ENCODE data around the gene SMCR8.
"Not testable (repeated sequence)": the region's sequence is repeated elsewhere in the genome, so short reads cannot be mapped to it uniquely, and the experiment has no call there.

The SMCR8 gene, protein sequence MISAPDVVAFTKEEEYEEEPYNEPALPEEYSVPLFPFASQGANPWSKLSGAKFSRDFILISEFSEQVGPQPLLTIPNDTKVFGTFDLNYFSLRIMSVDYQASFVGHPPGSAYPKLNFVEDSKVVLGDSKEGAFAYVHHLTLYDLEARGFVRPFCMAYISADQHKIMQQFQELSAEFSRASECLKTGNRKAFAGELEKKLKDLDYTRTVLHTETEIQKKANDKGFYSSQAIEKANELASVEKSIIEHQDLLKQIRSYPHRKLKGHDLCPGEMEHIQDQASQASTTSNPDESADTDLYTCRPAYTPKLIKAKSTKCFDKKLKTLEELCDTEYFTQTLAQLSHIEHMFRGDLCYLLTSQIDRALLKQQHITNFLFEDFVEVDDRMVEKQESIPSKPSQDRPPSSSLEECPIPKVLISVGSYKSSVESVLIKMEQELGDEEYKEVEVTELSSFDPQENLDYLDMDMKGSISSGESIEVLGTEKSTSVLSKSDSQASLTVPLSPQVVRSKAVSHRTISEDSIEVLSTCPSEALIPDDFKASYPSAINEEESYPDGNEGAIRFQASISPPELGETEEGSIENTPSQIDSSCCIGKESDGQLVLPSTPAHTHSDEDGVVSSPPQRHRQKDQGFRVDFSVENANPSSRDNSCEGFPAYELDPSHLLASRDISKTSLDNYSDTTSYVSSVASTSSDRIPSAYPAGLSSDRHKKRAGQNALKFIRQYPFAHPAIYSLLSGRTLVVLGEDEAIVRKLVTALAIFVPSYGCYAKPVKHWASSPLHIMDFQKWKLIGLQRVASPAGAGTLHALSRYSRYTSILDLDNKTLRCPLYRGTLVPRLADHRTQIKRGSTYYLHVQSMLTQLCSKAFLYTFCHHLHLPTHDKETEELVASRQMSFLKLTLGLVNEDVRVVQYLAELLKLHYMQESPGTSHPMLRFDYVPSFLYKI

DNA sequence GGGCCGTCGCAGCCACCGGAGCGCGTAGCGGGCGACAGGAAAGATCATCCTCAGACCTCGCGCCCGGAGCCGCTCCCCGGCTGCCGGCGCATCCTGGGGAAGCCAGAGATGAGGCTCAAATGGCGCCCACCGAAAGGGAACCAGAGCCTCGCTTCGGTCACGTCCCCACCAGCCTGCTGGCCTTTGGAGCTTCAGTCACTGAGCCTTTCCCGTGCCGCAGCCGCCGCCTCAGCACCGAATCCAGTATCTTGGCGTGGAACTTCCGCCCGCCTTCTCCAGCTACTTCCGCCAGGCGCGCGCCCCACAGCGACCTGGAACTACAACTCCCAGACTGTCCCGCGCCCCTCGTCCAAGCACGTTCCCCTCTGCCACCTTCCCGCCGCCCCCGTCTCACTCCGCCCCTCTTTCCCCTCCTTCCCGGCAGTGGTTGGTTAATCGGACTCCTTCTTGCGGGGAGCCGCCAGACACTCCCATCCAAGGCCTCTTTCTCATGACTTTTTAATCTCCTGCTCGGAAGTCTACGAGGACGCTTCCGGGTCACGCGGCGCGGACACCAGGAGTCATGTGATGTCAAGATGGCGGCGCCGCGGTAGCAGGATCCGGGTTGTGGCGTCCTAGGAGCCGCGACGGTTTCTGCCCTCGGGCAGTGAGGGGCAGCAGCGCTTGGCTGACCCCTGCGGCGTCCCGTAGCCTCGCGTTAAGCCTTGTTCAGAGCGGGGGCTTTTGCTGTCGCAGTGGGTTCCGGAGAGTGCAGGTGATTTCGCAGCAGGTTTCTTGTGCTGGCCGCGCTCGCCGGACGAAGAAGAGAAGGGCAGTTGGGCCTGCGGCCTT, at the start of gene SMCR8, which contains the start of gene TOP3A:
Gene SMCR8 (plus strand): TSS at position 563 of the 831 bp plus-strand sequence. CDS start 497 bp downstream, outside the sequence.
Gene TOP3A (minus strand): TSS at position 264 of the 831 bp plus-strand sequence. CDS start 216 bp downstream, at position 48.
- DNase-seq (peak; percentile 97), ATAC-seq (peak; percentile 97)

DNA sequence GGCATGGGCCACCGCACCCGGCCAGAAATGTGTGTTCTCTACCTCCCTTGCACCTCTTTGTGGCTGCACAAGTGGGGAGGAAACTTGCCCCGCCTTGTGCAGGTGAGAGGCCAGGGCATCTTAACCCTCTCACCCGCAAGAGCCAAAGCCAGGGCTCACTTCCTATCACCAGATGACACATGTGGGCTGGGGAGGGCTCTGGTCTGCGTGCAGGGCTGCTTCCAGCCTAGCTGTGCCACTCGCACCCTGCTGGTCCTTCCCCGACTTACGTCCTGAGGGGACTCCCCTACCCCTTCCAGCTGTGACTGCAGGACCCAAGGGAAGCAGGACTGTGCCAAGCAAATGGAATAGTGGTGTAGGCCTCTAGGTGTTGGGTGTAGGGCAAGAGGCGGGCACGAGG, 47.7 kb upstream of the SMCR8 start:
- DNase-seq, result no peak
- ATAC-seq, result no peak

DNA sequence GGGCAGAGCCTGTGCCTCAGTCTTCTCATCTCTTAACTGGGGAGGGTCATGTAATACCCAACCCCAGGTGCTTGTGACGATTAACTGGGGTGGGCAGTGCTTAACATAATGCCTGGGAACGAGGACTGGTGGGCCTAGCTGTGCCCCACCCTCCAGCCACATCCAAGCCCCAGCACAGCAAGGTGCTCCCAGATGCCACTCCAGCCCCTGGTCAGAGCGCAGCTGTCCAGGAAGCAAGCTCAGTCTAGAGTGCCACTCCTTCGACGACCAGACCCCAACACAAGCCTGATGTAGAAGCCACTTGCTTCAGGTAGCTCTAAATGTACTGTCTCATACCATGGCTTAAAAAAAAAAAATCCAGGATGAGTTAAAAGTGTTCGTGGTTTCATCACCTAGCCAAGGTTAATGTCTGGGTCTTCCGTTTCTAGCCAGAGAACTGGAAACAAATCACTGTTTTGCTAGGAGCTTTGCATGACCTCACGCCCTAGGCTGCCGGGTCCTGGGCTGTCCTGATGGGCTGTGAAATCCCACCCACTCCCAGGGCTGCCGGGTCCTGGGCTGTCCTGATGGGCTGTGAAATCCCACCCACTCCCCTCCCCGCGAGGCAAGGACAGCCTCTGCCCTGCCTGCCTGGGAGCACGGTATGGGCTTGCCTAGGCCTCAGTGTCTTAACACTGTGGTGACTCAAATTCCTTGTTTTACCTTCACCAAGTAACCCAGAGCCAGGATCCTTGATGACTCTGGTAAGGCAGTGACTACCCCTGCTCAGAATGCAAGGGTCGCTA, 47.0 kb upstream of the SMCR8 start:
- ATAC-seq (no peak), DNase-seq (no peak)

DNA sequence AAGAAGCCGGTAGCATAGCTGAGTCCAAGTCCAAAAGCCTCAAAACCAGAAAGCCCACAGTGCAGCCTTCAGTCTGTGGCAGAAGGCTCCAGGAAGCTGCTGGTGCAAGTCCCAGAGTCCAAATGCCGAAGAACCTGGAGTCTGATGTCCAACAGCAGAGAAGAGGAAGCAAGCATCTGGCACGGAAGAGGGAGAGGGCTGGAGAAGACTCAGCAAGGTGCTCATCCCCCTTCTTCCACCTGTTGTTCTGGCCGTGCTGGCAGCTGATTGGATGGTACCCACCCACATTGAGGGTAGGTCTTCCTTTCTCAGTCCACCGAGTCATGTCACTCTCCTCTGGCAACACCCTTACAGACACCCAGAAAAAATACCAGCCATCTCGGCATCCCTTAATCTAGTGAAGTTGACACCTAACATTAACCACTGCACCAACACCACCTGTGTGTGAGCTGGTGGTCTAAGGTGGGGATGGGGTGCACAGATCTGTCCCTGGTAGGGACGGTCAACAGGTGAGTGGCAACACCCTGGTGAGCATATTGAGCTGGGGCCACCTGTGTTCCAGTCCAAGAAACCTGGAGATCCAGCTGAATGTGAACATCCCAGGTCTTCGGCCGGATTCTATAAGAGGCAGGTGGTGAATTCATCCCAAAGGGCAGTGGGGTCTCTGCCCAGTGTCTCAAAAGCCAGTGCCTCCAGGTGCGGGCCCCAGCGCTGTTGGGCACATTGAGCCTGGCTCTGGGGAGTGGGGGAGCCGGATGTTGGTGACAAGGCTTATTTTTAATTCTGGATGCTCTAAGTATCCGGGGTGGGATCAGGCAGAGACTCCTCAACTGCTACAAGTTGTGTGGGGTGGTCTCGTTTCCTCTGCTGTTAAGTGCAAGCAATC, 44.8 kb upstream of the SMCR8 start:
- no peak for DNase-seq
- no peak for ATAC-seq

DNA sequence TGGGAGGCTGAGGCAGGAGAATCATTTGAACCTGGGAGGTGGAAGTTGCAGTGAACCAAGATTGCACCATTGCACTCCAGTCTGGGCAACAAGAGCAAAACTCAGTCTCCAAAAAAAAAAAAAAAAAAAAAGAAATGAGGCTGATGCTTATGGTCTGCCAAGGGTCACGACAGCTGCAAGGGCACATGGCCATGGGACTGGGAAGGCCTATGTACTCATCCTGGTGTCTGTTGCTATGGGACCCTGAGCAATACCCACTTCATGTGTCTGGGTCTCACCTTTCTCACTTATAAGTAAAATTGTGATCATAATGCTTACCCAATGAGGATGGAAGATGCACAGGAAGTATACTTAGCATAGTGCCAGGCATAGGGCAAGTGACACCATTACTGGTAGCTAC, 38.0 kb upstream of the SMCR8 start:
- ATAC-seq (no peak), DNase-seq (no peak)

DNA sequence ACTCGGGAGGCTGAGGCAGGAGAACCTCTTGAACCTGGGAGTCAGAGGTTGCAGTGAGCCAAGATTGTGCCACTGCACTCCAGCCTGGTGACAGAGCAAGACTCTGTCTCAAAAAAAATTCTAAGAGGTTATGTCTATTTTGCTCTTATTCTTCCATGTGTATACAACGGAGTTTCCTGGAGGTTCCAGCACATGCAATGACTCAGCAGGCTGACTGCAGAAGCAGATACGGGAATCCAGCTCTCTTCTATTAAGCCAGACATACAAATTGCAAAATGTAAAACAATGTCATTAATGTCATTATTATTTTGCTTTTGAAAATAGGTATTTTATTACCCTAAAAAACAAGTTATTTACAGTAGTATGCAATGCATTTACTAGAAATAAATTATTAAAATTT, 36.2 kb upstream of the SMCR8 start:
- ATAC-seq (no peak), DNase-seq (no peak)

DNA sequence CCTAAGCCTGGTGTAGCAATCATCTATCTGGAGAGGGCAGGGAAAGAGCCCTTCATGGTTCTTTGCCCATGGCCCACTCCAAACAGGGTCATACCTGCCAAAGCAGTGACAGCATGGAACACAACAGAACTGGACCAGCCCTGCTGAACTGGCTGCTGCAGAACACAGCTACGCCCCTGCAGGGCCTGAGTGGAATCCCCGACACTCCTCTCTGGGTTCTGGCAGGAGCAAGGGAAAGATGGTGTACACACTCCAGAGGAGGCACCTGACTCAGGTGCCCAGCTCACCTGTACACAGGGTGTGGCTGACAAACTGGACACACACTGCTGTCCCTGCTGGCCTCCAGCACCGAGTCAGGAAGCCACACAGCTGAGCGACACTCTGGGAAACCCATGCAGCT, 34.8 kb upstream of the SMCR8 start:
- ATAC-seq (no peak), DNase-seq (no peak)

DNA sequence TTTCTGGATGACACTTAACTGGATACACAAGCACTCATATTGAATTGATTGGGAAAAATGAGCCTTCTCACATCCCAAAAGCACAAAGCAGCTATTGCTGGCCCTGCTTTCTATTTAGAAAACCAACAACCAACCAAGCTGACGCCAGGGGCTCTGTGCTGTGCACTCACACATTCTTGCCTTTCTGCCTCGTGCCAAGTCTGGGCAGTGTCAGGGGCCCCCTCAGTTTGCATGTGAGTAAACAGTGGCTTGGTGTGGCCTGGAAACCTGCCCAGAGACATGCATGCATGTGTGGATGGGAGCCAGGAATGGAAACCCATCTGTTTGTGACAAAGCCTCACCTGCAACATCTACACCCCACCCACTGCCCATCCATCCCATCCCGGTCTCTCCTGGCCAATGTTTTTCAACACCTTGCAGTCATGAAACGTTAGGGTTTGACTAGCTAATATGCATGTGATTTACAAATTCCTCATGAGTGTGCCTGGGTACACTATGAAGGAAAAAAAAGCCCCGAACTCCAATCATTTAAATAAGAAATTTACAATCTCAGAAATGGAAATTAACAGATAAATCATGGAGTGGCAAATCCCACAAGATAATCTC, 34.2 kb upstream of the SMCR8 start:
- no peak for DNase-seq
- ATAC-seq, result no peak

DNA sequence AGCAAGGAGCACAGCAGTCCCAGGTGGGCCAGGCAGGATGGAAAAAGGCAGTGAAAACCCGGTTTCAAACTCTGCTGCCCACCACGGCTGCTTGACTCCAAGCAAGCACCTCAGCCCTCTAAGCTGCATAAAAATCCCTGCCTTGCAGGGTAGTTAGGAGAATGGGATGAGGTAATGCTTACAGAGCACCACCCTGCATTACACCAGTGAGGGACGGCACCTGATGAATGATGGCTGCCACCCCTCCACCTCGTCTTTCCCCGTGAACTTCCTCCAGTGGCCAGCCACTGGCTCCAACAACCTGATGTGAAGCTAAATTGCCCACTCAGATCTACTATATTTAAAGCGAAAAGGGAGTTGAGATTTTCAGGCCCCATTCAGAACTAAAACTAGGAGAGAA, 33.3 kb upstream of the SMCR8 start:
- DNase-seq, result no peak
- ATAC-seq, result no peak

DNA sequence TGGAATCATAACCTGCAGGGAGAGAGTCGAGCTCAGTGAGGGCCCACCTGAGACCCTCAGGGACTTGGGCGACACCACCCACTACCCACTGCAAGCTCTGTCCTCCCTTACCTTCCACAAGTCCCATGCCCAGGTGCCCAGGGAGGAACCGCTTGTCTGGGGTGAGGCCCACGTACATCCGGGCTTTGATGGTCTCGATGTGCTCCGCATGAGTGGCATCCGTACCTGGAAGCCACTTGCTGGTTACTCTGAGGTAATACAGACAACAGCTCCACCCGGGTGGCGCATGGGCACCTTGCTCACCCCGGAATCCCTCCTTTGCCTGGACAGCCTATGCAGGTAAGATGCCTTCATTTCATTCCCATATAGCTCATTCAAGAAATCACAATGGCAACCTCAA, 29.8 kb upstream of the SMCR8 start:
- no peak for ATAC-seq
- DNase-seq, result no peak

DNA sequence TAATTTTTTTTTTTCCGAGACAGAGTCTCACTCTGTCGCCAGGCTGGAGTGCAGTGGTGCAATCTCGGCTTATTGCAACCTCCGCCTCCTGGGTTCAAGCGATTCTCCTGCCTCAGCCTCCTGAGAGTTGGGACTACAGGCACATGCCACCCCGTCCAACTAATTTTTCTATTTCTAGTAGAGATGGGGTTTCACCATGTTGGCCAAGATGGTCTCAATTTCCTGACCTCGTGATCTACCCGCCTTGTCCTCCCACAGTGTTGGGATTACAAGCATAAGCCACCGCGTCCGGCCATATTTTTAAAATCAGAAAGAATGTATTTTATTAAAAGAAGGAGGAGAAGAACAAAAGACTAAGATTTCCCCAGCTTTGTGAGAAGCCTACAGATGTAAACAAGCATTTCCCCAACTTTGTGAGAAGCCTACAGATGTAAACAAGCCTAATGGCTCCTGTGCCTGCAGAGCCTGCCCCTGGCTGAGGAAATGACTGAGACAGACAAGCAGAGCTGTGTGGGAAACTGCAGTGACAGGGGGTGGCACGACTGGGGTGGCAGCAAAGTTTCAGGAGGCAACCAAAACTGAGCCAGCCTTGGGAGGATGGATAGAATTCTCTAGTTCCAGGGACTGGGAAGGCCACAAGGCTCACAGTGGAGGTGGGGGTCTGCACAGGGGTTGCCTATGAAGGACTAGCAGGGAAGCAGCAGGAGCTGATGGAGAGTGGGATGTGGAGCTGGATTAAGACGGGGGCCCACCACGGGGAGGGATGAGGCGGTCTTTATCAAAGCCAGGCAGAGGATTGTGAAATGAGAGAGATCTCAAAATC, 23.2 kb upstream of the SMCR8 start:
- ATAC-seq (no peak), DNase-seq (no peak)

DNA sequence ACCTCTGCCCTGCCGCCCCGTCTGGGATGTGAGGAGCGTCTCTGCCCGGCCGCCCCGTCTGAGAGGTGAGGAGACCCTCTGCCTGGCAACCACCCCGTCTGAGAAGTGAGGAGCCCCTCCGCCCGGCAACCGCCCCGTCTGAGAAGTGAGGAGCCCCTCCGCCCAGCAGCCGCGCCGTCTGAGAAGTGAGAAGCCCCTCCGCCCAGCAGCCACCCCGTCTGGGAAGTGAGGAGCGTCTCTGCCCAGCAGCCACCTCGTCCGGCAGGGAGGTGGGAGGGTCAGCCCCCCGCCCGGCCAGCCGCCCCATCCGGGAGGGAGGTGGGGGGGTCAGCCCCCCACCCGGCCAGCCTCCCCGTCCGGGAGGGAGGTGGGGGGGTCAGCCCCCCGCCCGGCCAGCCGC, 17.0 kb upstream of the SMCR8 start:
- not testable (repeated sequence) for DNase-seq, ATAC-seq

DNA sequence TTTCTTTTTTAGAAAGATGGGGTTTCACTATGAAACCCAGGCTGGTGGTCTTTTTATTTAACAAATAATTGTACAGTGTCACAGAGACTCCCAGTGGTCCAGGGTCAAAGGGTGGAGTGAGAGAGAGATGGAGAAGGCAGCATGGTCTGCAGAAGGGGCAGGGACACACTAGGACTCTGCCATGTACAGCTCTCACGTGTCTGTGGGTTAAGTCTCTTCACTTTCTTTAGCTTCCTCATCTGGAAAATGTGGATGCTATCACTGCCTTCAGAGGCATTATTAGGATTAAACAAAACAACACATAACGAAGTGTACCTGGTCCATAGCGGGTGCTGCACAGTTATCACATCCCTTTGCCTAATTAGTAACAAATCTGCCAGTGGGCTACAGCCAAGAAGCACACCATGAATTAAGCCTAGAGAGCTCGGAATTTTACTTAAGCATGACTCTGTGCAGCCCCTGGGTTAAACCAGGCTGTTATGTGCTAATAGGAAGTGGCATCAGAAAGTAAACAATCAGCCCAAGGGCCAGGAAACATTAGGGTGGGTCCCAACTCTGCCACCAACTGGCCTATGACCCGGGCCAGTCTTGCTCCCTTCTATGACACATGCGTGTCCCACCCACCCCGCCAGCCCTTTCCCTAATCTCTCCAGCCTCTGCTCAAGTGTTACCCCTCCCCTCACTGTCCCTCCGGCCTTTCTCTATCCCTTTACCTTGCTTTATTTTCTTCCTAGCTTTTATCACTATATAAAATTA, 14.2 kb upstream of the SMCR8 start:
- DNase-seq, result no peak
- ATAC-seq, result no peak

DNA sequence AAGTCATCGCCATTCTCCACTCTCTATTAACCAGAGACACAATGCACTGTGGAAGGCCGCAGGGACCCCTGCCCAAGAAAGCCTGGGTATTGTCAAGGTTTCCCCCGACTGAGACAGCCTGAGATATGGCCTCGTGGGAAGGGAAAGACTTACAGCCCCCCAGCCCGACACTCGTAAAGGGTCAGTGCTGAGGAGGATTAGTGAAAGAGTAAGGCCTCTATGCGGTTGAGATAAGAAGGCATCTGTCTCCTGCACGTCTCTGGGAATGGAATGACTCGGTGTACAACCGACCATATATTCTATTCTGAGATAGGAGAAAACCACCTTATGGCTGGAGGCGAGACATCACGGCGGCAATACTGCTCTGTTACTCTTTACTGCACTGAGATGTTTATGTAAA, 11.9 kb upstream of the SMCR8 start:
- DNase-seq, ATAC-seq: not testable (repeated sequence)

DNA sequence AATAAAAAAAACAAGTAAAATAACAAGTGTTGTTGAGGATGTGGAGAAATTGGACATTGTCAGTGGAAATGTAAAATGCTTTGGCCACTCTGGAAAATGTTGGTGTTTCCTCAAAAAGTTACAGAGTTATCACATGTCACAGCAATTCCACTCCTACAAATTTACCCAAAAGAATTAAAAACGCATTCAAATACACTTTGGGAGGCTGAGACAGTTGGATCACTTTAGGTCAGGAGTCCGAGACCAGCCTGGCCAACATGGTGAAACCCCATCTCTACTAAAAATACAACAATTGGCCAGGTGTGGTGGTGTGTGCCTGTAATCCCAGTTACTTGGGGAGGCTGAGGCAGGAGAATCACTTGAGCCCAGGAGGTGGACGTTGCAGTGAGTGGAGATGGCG, 5.9 kb upstream of the SMCR8 start:
- ATAC-seq (no peak), DNase-seq (no peak)

DNA sequence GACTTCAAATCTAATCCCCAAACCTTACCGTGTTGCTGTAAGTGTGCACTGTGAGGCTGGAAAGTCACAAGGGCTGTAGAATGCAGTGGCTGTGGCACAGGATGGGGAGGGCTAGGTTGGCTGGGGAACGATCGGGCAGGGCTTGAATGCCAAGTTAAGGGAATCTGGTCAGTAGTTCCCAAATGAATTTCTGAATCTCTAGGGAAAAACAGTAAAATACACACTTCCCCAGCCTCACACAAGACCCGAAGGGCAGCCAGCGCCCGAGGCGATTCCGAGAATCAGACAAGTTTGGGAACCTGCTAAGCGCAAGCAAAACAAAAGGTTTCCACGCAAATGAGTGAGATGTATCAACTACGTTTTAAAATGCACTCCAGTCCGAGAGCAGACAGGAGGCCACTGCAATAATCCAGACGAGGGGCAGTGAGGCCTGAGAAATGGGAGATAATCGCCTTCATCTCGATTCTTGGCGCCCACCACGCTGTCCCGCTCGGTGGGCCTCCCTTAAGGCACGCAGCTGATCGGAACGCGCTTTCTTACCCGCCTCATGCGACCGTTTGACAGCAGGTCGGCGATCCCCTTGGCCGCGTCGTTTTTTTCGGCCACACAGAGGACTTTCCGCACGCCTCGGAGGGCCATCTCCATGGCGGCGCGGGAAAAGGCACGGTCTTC, 898 bp upstream of the SMCR8 start:
- ATAC-seq (peak; percentile 10), DNase-seq (peak; percentile 19)

DNA sequence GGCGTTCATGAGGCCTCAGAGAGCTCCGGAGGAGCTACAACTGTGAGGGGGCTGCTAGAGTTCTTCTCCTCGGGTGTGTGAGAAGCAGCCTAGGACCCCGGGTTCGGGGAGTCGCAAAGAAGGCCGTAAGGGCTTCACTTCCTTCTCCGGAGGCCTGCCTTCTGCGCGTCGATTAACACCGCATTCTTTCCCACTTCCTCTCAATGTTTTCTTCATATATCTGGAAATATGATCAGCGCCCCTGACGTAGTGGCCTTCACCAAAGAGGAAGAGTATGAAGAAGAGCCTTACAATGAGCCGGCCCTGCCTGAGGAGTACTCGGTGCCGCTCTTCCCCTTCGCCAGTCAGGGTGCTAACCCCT, 449 bp downstream of the SMCR8 start:
- no peak for ATAC-seq
- no peak for DNase-seq

DNA sequence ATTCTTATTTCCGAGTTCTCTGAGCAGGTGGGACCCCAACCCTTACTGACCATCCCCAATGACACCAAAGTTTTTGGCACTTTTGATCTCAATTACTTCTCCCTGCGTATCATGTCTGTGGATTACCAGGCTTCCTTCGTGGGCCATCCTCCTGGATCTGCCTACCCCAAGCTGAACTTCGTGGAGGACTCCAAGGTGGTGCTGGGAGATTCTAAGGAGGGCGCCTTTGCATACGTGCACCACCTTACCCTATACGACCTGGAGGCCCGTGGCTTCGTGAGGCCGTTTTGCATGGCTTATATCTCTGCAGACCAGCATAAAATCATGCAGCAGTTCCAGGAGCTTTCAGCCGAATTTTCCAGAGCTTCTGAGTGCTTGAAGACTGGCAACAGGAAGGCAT, 868 bp downstream of the SMCR8 start:
- ATAC-seq, result no peak
- DNase-seq, result no peak
